ENCODE results near the gene NAT9.
A peak's percentile ranks its signal among the peaks of the same experiment; 100 is the strongest.

The NAT9 gene

DNA sequence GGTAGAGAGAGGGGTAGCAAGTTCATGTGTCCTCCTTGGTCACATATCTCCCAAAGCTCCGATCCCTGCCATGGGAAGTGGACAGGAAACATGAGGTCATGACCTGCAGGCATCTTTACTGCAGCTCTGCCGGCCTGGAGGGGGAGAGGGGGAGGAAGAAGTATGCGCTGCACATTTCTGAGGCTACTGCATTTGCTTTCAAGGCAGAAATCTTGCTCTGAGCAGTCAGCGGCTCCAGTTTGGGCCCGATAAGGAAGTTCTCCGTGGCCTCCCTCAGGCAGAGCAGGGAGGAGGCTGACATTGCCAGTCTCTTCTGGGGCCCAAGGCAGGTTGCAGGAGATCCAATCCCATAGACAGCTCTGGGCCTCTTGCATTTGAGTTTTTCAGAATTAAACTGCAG is 29.2 kb downstream of the NAT9 start:
- DNase-seq (ENCODE audit: extremely low read depth in 1 of 2, low read depth in 1 of 2), result no peak

DNA sequence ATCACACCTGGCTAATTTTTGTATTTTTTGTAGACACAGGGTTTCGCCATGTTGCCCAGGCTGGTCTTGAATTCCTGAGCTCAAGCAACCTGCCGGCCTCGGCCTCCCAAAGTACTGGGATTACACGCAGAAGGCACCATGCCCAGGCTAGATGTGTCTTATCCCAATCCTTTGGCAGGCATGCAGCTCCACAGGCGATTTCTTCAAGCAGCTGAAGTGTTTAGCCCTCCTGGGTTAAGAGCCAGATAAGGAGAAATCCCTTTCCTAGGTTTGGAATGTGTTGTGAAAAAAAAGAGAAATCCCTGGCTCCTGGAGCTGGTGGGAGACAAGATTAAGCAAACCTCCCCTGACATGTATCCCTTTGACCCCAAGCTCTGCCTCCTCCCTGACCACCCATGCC is 29.8 kb downstream of the NAT9 start:
- no peak for DNase-seq (ENCODE audit: extremely low read depth in 1 of 2, low read depth in 1 of 2)

DNA sequence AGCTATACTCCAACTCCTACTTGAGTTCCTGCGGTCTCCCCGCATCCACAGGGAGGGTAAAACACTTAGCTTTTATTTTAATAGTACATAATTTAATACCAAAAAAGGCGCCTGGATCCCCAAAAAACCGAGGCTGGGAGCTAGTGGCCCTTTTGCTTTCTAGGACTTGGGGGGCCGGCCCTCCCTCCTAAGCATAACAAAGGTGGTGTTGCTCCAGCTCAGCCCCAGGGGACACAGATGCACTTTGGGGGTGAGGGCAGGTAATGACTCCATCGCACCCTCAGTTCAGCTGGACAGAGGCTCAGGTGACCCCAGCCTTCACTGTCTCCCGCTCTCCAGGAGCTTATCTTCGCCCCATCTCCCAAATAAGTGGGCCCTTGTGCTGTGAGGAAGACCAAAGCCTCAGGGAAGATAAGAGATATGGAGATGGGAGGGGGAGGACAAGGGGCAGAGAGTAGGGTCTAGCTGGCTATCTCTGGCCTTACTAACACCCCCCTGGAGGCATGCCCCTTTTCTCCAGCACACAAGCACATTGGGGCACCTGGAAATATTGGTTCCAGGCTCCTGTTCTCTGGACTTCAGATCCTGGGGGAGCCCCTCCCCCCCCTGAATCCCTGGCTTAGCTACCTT is 30.5 kb downstream of the NAT9 start:
- DNase-seq (ENCODE audit: extremely low read depth in 1 of 2, low read depth in 1 of 2), result no peak

DNA sequence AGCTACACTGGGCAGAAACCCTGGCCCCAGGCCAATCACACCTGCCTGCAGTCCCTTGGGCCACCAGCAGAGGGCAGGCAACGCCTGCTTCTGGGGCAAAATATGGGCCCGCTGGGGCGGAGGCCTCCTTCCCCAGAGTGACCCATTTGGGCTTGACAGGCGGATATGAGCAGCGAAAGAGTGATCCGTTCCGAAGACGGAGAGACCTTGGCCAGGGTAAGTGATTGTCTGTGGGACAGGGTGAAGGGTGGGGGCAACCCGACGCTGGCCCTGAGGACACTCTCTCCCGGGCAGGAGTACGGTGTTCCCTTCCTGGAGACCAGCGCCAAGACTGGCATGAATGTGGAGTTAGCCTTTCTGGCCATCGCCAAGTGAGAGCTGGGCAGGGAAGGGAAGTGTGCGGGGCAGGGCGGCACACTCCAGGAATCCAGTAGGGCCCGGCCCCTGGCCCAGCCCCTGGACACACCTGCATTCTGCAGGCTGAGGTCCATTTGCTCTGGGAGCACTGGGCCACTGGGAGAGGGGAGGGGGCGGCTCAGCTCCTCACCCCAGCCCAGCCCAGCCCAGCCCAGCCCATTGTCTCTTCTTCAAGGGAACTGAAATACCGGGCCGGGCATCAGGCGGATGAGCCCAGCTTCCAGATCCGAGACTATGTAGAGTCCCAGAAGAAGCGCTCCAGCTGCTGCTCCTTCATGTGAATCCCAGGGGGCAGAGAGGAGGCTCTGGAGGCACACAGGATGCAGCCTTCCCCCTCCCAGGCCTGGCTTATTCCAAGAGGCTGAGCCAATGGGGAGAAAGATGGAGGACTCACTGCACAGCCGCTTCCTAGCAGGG is 31.2 kb downstream of the NAT9 start:
- peak; percentile 61 to 71 for DNase-seq (ENCODE audit: extremely low read depth in 1 of 2, low read depth in 1 of 2)

DNA sequence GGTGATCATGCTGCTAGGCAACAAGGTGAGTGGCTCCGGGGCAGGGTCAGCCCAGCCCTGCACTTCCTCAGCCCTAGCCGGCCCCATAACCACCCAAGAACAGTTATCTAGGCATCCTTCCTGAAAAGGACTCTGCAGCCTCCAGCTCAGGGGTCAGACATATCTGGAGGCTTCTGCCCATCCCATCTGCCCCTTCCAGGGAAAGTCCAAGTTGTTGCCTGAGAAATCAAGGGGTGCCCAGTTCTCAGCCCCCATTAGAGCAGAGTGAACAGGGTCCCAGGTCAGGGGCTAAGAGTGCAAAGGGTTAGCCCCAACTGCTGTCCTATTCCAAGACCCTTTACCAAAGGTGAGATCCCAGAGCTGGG is 31.8 kb downstream of the NAT9 start:
- no peak for DNase-seq (ENCODE audit: extremely low read depth in 1 of 2, low read depth in 1 of 2)

DNA sequence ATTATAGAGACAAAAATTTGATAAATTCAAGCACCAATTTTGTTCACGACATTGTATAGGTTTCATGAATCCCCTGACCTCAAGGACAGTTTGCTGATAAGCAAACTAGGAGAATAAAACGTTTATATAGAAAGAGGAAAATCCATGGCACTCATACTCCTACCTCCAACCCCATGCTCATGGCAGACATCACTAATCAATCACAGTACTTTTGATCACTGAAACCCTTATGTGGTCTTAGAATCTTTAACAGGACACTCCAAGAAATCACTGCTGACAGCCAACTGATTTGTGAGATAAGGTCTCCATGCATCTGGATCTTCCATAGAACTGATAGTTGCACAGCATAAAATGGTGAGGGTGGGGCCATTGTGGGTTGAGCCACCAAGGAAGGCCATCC is 32.4 kb downstream of the NAT9 start:
- DNase-seq (ENCODE audit: extremely low read depth in 1 of 2, low read depth in 1 of 2), result no peak

DNA sequence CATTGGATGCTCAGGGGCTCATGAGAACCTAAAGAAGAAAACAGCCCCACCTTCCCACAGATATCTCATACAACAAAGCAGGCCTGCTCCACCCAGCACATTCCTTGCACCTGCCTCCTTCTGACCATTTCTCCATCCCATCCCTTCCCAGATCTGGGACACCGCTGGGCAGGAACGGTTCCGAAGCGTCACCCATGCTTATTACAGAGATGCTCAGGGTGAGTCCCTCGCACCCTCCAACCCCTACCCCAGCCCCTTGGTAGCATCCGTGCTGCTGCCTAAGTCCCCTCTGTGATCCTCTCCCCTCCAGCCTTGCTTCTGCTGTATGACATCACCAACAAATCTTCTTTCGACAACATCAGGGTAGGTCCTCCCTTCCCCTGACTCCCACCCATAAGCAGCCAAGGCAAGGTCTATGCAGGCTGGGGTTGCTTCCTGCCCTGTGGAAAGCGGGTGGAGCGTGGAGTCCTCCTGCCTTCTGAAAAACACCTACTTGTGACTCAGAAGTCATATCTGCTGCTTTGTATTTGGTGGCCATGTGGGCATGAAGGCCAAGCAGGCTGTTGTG is 33.1 kb downstream of the NAT9 start:
- DNase-seq (ENCODE audit: extremely low read depth in 1 of 2, low read depth in 1 of 2), result no peak

DNA sequence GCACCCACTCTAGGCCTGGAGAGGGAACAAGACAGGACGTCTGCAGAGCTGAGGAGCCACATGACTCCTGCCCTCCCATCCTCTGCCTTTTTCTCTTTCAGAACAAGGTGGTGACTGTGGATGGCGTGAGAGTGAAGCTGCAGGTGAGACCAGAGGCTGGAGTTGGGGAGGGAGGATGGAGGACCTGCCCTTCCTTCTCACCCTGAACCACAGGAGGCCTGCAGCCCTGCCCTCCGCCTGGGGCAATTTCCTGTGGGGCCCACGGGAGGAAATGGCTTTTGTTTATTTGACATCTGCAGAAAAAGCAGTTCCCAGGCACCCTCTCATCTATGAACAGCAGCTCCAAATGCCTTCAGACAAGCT is 34.0 kb downstream of the NAT9 start:
- DNase-seq (ENCODE audit: extremely low read depth in 1 of 2, low read depth in 1 of 2), result no peak

DNA sequence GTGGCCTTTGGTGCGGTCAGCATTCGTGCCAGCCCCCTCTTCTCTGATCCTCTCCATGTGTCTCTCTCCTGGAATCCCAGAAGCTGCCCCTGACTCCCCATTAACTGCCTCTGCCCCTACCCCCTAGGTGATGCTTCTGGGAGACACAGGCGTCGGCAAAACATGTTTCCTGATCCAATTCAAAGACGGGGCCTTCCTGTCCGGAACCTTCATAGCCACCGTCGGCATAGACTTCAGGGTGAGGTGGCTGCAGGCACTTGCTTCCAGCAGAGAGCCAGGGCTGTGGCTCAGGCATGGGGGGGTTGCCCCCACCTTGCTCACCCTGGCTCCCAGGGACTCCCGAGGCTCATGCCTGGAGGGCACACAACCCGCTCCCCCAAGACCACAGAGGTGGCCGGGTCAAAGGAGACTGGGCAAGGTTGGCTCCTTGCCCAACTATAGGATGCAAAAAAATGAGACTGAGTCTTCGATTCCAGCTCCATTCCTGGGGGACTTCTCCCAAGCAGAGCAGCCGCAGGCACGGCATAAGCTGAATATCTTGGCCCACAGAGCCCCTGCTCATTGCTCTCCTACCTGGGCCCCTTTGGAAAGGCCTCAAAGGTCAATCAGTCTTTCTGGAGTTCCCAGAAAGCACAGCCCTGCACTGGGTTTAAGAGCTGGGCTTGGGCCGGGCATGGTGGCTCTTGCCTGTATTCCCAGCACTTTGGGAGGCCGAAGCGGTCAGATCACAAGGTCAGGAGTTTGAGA is 35.3 kb downstream of the NAT9 start:
- DNase-seq (ENCODE audit: extremely low read depth in 1 of 2, low read depth in 1 of 2), result no peak

DNA sequence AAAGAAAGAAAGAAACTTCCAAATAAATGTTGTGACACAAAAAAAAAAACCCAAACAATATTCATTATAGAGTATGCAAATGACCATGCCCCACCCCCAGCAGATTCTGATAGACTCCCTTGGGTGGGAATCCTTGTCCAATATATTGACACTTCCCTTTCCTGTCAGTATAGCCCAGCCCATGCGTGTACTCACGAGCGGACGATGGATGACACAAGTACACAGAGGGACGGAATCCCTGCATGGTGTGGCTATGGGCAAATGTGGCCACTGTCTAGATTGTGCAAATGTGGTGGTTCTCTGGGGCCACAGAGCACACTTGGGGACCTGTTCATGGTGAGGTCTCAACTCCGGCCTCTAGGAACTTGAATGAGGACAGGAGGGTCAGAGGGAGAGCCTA is 36.0 kb downstream of the NAT9 start:
- no peak for DNase-seq (ENCODE audit: extremely low read depth in 1 of 2, low read depth in 1 of 2)

DNA sequence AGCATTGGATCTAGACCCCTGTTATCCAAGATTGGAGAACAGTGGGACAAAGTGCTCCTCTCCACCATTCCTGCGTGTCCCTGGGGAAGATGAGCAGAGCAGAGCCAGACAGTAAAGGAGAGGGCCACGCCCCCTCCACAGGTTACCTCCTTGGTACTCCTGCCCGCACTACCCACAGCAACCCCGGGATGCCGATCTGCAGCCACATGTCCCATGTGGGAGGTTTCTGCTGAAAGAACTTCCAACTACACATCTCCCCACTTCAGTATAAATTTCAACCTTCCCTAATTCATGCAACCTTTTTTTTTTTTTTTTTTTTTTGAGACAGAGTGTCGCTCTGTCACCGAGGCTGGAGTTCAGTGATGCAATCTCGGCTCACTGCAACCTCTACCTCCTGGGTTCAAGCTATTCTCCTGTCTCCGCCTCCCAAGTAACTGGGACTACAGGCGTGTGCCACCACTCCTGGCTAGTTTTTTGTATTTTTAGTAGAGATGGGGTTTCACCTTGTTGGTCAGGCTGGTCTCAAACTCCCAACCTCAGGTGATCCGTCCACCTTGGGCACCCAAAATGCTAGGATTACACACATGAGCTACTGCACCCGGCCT is 36.8 kb downstream of the NAT9 start:
- DNase-seq (ENCODE audit: extremely low read depth in 1 of 2, low read depth in 1 of 2), result no peak

DNA sequence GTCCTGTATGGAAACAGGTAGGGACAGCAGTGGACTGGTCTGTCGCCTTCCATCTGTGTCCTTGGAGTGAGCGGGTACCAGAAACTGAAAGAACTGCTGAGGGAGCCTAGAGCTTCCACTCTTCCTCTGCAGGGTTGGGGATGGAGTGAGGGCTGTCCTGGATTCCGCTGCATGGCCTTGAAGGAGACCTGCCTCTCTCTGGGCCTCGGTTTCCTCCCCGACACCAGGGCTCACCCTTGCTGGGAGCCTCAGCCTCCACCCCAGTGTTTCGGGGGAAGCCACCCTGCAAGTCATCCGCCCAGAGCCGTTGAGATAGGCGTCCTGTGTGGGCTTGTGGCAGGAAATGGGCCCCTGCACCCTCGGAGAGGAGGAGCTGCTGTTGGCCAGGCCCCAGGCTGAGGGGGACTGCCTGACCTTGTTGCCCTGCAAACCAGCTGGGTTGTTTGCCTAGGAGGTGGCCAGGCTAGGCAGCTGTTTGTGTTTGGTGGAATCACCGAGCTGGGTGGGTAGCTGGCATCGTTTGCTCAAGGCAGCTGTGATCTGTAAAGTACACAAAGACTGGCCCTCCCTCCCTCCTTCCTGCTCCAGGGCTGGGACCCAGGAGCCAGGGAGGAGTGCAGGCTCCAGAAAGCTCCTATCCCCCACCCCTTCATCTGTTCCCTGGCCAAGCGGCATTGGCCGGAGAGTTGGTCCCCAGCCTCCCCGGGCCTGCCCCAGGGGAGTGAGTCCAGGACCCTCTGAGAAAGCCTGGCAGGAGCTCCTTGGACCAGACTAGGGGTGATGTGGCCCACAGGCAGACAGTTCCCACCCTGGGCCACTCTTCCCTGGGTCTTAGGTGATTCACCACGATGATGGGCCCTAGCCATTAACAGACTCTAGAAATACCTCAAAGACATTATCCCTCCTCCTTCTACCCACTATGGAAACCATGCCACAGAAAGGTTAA is 37.8 kb downstream of the NAT9 start:
- peak; percentile 65 to 82 for DNase-seq (ENCODE audit: extremely low read depth in 1 of 2, low read depth in 1 of 2)

DNA sequence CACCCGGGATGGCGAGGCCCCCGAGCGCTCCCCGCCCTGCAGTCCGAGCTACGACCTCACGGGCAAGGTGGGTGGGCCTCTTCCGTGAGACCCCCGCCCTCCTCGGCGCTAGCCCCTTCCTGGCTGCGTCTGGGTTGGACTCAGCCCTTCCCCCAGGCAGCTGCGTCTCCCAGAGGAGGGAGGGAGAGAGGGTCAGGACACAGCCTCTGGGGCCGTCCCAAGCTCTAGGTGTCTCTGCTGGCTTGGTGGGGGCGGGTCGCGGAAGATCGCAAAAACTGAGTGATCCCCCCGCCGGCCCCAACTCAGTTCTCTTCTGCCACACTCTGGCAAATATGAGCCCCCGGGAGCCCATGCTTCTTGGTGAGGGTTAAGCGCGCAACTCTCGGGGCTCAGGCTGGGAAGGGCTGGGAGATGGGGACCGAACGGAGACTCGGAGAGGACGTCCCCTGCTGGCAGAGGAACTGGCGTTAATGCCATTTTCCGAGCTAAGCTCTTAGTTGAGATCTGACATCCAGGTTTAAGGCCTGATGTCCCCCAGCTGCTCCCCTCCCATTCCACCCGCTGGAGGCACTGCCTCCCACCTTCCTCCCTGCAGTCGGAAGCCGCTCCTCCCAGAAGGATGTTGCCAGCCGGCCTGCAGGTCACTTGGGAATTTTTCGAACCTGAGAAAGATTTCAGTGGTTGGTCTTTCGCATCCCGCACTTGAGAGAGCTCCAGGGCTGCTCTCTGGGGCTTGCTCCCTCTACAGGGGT is 38.7 kb downstream of the NAT9 start:
- no peak for DNase-seq (ENCODE audit: extremely low read depth in 1 of 2, low read depth in 1 of 2)

DNA sequence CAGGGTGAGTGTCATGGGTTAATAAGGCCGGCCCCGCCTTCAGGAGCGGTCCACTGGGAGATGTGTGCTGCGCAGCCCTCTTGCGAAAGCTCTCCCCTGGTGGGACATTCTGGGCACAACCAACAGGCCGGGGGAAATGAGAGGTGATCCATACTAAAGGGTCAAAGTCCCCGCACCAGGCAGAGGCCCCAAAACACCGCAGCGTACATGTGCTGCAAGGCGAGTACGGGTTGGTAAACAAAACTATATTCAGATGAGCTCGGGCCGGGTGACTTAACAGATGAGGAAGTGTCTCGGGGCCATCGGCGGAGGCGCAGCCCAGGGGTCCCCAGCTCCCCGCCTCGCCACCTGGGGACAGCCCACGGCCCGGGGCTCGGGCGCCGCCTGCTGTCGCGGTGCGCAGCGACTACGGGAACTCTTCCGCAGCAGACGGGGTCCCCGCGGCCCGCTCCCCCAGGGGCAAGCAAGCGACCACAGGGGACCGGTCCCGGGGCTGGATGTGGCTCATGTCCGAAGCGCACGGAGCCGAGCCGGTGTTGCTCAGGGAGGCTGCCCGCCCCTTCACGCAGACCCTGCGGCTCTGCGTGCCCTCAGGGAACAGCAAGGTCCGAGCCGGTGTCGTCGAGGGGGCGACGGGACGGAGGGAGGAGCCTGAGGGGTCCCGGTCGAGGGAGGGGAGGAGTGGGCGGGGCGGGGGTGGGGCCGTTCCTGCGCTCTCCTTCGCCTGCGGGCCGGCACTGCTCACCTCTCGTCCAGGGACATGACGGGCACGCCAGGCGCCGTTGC is 39.4 kb downstream of the NAT9 start, which contains the start of gene RAB37:
Gene RAB37 (plus strand): TSS at position 744 of the 786 bp plus-strand sequence. CDS start 17 bp downstream, at position 761.
- DNase-seq (ENCODE audit: extremely low read depth in 1 of 2, low read depth in 1 of 2), result no peak

DNA sequence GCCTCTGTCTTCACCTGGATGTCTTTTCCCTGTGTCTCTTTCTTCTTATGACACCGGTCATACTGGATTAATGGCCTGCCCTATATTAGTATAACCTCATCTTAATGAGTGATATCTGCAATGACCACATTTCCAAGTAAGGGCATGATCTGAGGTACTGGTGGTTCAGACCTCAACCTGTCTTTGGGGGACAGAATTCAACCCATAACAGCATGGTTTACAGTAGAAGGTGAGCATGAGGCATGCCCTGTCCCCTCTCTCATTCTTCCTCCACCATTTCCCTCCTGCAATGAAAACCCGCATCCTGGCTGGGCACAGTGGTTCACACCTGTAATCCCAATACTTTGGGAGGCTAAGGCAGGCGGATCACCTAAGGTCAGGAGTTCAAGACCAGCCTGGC is 41.9 kb downstream of the NAT9 start:
- no peak for DNase-seq (ENCODE audit: extremely low read depth in 1 of 2, low read depth in 1 of 2)

DNA sequence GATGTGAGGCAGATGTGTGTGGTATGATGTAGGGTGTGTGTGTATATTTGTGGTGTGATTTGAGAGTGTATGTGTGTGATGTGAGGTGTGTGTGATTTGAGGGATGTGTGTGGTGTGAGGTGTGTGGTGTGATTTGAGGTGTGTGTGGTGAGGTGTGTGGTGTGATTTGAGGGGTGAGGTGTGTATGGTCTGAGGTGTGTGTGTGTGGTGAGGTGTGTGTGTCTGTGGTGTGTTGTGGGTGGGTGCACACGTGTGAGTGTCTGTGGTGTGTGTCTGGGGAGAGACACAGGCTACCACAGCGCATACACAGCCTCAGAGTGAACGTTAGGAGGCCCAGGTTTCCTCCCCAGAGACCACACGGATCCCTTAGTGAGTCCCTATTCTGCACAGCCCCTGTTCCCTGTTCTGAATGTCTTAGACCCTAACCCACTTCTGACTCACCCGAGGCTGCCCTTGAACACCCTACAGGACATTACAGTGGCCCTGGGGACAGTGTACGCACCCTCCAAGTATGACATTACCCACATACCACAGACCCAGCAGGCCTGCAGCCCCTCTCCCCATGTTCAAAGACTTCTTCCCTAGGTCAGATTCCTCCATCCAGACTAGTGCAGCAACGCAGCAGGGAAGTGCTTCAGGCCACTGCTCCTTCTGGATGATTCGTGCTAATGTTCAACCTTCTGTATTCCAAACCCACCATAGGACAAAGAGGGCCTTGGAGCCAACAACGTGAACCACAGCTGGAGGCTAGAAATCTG is 42.6 kb downstream of the NAT9 start:
- no peak for DNase-seq (ENCODE audit: extremely low read depth in 1 of 2, low read depth in 1 of 2)

DNA sequence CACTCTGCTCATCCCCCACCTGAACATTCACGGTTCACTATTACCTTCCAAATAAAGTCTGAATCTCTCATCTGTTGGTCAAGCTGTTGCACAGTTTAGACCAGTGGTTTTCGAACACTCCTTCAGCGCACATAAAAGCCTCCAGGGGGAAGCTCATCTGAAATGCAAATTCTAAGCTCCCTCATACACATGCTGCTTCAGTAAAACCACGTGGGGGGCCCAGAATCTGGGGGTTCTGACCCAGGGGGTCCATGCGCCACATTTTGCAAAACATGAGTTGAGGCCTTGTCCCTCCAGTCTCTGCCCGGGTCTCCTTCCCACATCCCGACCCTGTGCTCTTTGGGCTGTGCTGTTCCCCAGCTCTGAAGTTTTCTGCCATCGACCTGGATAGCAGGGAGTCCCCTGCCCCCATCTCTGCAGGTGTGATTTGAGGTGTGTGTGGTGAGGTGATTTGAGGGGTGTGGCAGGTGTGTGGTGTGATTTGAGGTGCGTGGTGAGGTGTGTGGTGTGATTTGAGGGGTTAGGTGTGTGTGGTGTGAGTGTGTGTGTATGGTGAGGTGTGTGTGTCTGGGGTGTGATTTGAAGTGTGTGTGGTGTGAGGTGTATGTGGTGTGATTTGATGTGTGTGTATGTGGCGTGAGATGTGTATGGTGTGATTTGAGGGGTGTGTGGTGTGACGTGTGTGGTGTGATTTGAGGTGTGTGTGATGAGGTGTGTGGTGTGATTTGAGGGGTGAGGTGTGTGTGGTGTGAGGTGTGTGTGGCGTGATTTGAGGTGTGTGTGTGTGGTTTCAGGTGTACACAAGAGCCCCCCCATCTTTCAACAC is 43.9 kb downstream of the NAT9 start:
- no peak for DNase-seq (ENCODE audit: extremely low read depth in 1 of 2, low read depth in 1 of 2)

All from stimulated activated CD8-positive, alpha-beta memory T cell treated with anti-CD3 and anti-CD28 coated beads, Interleukin-7, amount 100 ng/mL, for 48 hours (primary cell).